H1 (cell line): ENCODE data around the gene PLEKHN1. TPM values are rescaled to one million over a fixed set of nuclear protein-coding genes. Genes with fewer than 3 reads are reported as not detected.

Source experiments
- ASH2L ChIP-seq: fragments of 200-600, 300-600 bp; sonication (generic); IDR thresholded peaks from one replicate; pipeline ENCODE4 v1.7.1; 2017; ENCODE audit warnings: low read length
- CHD2 ChIP-seq: IDR thresholded peaks from 2 replicates; pipeline ENCODE4 v1.6.1; 2012; ENCODE audit warnings: low read length, improper control_type of control experiment
- FOSL1 ChIP-seq: IDR thresholded peaks from 2 replicates; pipeline ENCODE4 v1.6.1; 2011; ENCODE audit warnings: mild to moderate bottlenecking, low read depth, low read length, moderate library complexity; ENCODE audit not compliant: insufficient read depth
- GTF2F1 ChIP-seq: IDR thresholded peaks from 2 replicates; pipeline ENCODE4 v1.6.1; 2012; ENCODE audit warnings: low read depth, low read length, improper control_type of control experiment, borderline replicate concordance
- HDAC2 ChIP-seq, 2 experiments: fragments of 300-600 bp in 1 of 2; sonication (generic) in 1 of 2; IDR thresholded peaks; 2 replicates each; pipeline ENCODE4 v1.6.1; 2011 to 2012; ENCODE audit warnings: low read depth in 2 of 2, low read length in 2 of 2, mild to moderate bottlenecking in 2 of 2, moderate library complexity in 2 of 2, borderline replicate concordance in 1 of 2, inconsistent platforms in 1 of 2
- KDM1A ChIP-seq: fragments of 200-600, 300-600 bp; sonication (generic); IDR thresholded peaks from 2 replicates; pipeline ENCODE4 v1.7.1; 2016; ENCODE audit warnings: mild to moderate bottlenecking, low read length, borderline replicate concordance
- KDM4A ChIP-seq: IDR thresholded peaks from one replicate; pipeline ENCODE4 v1.7.1; 2012; ENCODE audit warnings: low read depth, mild to moderate bottlenecking, moderate library complexity, low read length, inconsistent platforms; ENCODE audit not compliant: severe bottlenecking
- MAX ChIP-seq: IDR thresholded peaks from 2 replicates; pipeline ENCODE4 v1.6.1; 2012; ENCODE audit warnings: inconsistent platforms
- POLR2AphosphoS5 ChIP-seq: IDR thresholded peaks from 2 replicates; pipeline ENCODE4 v1.6.1; 2011; ENCODE audit warnings: low read depth, low read length
- POU5F1 ChIP-seq: IDR thresholded peaks from 2 replicates; pipeline ENCODE4 v1.6.1; 2011; ENCODE audit warnings: low read depth, mild to moderate bottlenecking, low read length, moderate library complexity
- RBBP5 ChIP-seq: IDR thresholded peaks from 2 replicates; pipeline ENCODE4 v1.7.1; 2012; ENCODE audit warnings: low read depth, mild to moderate bottlenecking, inconsistent platforms, low read length, moderate library complexity, borderline replicate concordance
- RNF2 ChIP-seq: fragments of 200-900, 300-1000 bp; sonication (generic); IDR thresholded peaks from 2 replicates; pipeline ENCODE4 v1.7.1; 2016; ENCODE audit warnings: borderline replicate concordance, low read depth, mild to moderate bottlenecking, antibody characterized with exemption, low read length; ENCODE audit not compliant: poor library complexity, severe bottlenecking; ENCODE audit errors: missing control alignments
- RXRA ChIP-seq: IDR thresholded peaks from 2 replicates; pipeline ENCODE4 v1.6.1; 2011; ENCODE audit warnings: low read depth, mild to moderate bottlenecking, low read length, moderate library complexity; ENCODE audit not compliant: insufficient read depth
- SIN3A ChIP-seq, 2 experiments: IDR thresholded peaks in 1 of 2; conservative IDR thresholded peaks in 1 of 2; 2 replicates each; pipeline ENCODE4 v1.6.1; 2011 to 2012; ENCODE audit warnings: low read length in 2 of 2, improper control_type of control experiment in 1 of 2, low read depth in 1 of 2, mild to moderate bottlenecking in 1 of 2
- SIX5 ChIP-seq: IDR thresholded peaks from 2 replicates; pipeline ENCODE4 v1.6.1; 2011; ENCODE audit warnings: mild to moderate bottlenecking, low read depth, low read length
- SUZ12 ChIP-seq: fragments of 200-600 bp; sonication (generic); IDR thresholded peaks from 2 replicates; pipeline ENCODE4 v1.6.1; 2012; ENCODE audit warnings: mild to moderate bottlenecking, inconsistent platforms, low read length, moderate library complexity, mixed read lengths
- TBP ChIP-seq: IDR thresholded peaks from 2 replicates; pipeline ENCODE4 v1.6.1; 2011; ENCODE audit warnings: low read depth, low read length, improper control_type of control experiment
- YY1 ChIP-seq: IDR thresholded peaks from 2 replicates; pipeline ENCODE4 v1.6.1; 2011; ENCODE audit warnings: low read depth, mild to moderate bottlenecking, low read length
- polyA plus RNA-seq, 7 experiments: library from polyadenylated mRNA; depleted of rRNA in 3 of 7; stranded (reverse) in 5 of 7; unstranded in 2 of 7; fragments of >200 nt in 5 of 7; fragments of 200-250 nt in 2 of 7; gene quantifications; 1 replicate in 5 of 7; 2 replicates in 1 of 7; 4 replicates in 1 of 7; pipeline versions ENCODE4 v1.2.1 to v1.2.3, GENCODE V29; 2011 to 2013; ENCODE audit warnings: missing spikeins in 2 of 7, mixed read lengths in 2 of 7
- total RNA-seq: library from RNA; stranded (reverse); fragmentation: NEBNext Ultra II Directional; extraction: Animal tissue kit (Norgen Biotek cat#: 25700); gene quantifications from 2 replicates; pipeline ENCODE4 v1.2.1, GENCODE V29; 2021
- TF ChIP-seq, protein P1 (sequence below): IDR thresholded peaks from 2 replicates; pipeline ENCODE4 v1.6.1; 2011; ENCODE audit warnings: low read length, improper control_type of control experiment

Gene PLEKHN1
- total and polyA plus RNA-seq, 2 of the 8 experiments (the other 6 are each of a cell fraction or from before 2014, with no cell fraction given): 0.39 to 1.5 TPM

DNA sequence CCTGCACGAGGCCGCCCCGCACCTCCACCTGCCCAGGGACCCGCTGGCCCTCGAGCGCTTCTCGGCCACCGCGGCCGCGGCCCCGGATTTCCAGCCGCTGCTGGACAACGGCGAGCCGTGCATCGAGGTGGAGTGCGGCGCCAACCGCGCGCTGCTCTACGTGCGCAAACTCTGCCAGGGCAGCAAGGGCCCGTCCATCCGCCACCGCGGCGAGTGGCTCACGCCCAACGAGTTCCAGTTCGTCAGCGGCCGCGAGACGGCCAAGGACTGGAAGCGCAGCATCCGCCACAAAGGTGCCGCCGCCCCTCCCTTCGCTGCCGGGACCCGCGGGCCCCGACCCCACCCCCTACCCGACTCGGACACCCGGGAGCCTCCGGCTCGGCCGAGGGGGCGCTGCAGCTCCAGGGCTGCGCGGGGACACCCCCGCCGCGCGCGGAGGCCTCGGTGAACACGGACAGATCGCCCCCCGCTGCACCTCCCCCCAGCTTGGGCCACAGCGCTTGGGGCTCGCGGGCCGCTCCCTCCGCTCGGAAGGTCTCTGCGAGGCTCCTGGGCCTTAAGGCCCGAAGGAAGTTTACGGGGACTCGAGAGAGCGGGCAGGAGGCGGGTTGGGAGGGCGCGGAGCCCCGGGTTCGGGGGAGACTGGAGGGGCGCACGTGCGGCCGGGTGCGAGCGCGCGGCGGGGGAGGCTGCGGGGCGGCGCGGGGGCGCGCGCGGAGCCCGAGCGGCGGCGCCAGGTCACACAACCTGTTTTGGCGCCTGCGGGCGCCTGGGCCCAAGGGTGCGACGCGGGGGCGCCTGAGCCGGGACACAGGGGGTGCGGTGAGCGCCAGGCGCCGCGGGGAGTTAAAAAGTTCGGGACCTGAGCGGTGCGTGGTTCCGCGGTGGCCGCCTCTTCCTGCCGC is 41.4 kb upstream of the PLEKHN1 start (continued):
- TF ChIP-seq SIN3A (conservative IDR thresholded peaks at IDR 0.05 in 1 of 2, IDR thresholded peaks at IDR 0.05 in 1 of 2; ENCODE audit: low read depth in 1 of 2, low read length in 2 of 2) (no peak), ASH2L (peak; percentile 44), HDAC2 (IDR thresholded peaks at IDR 0.05; ENCODE audit: borderline replicate concordance in 1 of 2, low read depth in 2 of 2, low read length in 2 of 2) (no peak), RXRA (no peak), RNF2 (peak; percentile 75), POU5F1 (no peak), RBBP5 (no peak), MAX (peak; percentile 73), GTF2F1 (no peak), CHD2 (no peak), KDM4A (no peak), TBP (no peak), POLR2AphosphoS5 (no peak), FOSL1 (0 out of 2 replicates have a peak, but pooled peaks have one; percentile 45), YY1 (no peak), SUZ12 (peak; percentile 81), SIX5 (no peak), KDM1A (no peak)
- TF ChIP-seq, protein P1, sequence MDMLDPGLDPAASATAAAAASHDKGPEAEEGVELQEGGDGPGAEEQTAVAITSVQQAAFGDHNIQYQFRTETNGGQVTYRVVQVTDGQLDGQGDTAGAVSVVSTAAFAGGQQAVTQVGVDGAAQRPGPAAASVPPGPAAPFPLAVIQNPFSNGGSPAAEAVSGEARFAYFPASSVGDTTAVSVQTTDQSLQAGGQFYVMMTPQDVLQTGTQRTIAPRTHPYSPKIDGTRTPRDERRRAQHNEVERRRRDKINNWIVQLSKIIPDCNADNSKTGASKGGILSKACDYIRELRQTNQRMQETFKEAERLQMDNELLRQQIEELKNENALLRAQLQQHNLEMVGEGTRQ: no peak
- TF ChIP-seq, all 59 proteins: peak for 6
